SH-SY5Y (cell line): ENCODE results near the gene PTGR3.

Source experiments
- GATA2 ChIP-seq: IDR thresholded peaks from 2 replicates; pipeline ENCODE4 v1.6.1; 2011; ENCODE audit warnings: mild to moderate bottlenecking, low read depth, low read length
- GATA3 ChIP-seq: IDR thresholded peaks from 2 replicates; pipeline ENCODE4 v1.6.1; 2011; ENCODE audit warnings: low read depth, mild to moderate bottlenecking, low read length, moderate library complexity

The PTGR3 gene, protein sequence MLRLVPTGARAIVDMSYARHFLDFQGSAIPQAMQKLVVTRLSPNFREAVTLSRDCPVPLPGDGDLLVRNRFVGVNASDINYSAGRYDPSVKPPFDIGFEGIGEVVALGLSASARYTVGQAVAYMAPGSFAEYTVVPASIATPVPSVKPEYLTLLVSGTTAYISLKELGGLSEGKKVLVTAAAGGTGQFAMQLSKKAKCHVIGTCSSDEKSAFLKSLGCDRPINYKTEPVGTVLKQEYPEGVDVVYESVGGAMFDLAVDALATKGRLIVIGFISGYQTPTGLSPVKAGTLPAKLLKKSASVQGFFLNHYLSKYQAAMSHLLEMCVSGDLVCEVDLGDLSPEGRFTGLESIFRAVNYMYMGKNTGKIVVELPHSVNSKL

DNA sequence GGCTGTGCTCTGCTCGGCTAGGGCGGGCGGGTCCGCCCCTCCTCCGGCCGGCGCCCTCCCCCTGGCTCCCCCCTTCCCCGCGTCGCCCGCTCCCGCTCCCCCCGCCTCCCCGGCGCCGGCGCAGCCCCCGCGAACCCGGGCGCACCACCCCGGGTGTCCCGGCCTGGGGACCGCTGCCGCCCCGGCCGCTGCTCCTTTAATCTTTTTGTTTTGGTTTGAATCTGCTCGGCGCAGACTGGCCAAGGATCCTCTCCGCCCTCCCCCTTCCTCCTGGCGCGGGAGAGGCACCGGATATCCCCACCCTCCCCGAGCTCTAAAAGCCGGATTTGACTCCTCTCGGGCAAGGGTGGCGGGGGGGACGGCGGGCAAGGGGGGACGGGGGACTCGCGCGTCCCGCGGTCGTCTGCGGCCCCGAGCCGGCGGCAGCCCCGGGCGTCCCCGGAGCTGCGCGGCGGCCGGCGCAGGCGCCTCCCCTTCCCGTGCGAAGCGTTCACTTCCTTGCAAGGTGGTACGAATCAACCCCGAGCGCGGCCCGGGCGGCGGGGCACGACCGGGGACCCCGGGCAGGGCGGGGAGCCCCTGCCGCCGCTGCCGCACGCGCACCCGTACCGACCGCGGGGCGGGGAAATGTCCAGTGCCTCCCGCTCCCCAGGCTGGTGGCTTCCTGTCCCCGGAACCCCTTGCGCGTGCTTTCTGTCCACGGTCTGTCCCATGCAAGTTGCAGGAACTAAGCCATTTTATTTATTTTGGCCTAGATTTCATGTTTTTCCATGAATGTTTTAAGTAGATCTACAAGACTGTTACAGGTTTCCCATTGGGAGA, at the start of gene PTGR3:
TSS of gene PTGR3 (minus strand) at position 11 of the 822 bp plus-strand sequence. CDS start 81 bp downstream, outside the sequence.
- no peak for TF ChIP-seq GATA2

DNA sequence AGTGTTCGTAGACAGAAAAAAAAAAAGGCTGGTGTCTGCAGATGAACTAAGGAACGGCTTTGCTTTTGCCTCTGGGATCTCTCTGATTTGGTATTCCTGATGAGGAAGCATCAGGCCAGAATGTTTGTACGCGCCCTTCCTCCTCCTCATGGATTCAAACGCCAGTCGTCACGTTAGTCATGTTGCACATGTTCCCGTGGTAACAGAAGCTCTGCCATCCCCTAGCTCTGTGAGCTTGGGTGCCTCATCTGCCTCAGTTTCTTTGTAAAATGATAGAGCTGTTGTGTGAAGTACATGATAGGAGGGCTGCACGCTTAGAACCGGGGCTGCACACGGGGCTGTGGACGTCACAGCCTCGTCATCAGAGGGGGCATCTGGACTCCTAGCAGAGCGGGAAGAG, 48.7 kb upstream of the PTGR3 start:
- no peak for TF ChIP-seq GATA3
- no peak for TF ChIP-seq GATA2

DNA sequence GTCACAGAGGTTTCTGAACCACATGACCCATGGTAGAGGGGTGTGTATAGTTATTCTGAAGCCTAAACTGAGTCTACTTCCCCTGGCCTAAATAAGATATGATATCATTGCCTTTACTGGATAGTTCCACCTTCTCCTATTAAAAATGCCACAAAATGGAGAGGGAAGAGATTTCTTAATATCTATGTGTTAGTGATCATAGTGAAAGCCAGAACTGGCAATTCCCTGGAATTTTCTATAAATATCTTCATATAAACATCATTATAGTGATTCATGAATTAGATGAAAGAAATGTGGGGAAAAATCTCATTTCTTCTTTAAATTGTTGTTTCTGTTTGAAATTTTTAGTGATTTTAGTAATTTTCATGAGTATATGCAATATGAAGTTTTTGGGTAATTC, 47.4 kb upstream of the PTGR3 start:
- TF ChIP-seq GATA3 (no peak), GATA2 (no peak)

DNA sequence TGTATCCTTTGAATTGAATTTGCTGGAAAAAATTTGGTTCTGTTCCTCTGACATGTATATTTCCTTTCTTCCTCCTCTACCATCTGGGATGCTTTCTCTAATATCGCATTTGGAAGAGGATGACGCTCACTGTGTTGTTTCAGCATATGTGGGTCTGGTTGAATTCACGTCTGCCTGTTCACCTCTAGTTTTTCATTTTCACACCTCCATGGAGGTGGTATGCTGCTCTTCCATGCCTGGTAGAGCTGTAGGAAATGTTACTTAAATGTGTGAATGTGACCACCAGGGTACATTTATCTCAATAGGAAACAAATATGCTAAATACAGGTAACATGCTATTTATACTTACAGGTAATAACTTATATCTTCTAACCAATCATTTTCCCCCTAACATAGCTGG, 46.2 kb upstream of the PTGR3 start:
- TF ChIP-seq GATA3: no peak
- TF ChIP-seq GATA2: no peak

DNA sequence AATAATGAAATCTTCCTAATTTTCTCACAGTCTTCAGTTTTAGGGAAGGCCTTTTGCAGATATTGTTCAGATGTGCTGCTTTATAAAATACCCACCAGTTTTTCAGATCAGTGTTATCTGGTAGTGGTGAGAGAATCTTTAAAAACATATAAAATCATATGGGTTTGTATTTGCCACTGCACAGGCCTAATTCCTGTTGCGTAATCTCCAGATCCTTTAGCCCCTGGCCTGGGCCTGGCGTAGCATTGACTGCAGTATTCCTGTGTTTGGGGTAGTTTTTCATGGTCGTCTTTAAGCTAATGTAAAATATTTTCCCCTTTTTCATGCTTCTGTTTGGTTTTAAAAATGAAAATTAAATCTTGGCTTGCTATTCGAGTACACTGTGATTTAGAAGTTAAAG, 44.8 kb upstream of the PTGR3 start:
- TF ChIP-seq GATA2 (peak; percentile 33; the same call in 1 of the 2 replicates), GATA3 (no peak)

DNA sequence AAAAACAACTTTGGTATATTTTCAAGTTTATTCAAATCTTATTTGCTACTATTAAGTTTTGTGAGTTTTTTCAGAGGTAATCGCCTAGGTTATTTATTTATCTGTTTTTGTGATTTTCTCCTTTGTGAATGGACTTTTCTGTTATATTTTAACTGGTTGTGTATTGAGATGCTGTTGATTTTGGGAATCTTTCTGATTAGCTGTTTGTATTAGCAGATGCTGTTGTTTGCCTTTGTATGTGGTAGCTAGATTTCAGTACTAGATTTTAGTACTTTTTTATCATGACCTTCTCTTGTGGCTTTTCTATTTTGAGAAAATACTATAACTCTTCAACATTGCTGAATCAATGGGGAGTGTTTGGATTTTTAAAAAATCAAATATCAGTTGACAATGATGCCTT, 44.1 kb upstream of the PTGR3 start:
- TF ChIP-seq GATA2 (no peak), GATA3 (no peak)

DNA sequence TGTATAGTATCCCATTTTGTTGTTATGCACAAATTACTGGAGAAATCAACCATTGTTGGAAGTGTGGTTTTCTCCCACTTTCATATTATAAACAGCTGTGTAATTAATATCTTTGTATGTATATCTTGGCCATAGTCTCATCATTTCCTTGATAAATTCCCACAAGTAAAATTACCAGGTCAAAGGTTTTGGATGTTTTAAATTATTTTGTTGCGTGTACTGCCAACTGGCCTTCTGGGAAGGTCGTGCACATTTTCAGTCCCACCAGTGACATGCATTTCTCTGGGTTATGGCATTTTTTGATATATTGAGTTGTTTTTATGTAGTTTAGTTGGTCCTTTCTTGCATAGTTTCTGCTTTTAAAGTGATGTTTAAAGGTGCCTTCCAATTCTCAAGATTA, 43.2 kb upstream of the PTGR3 start:
- no peak for TF ChIP-seq GATA3
- TF ChIP-seq GATA2: no peak

DNA sequence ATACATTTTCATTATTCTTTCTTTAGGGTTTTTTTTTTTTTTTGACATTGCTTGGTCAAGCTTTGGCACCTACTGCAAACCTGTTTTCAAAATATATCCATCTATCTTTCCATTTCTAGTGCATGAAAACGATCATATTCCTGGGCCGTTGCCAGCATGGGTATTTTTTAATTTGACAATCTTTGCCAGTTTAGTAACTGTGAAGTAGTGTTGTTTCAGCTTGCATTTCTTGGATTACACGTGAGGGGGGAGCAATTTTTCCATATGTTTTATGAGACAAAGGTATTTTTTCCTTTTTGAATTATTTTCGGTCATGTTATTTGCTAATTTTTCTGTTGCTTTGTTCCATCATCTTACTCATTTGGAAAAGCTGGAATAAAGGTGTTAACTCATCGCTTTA, 42.5 kb upstream of the PTGR3 start:
- TF ChIP-seq GATA2 (no peak), GATA3 (no peak)

DNA sequence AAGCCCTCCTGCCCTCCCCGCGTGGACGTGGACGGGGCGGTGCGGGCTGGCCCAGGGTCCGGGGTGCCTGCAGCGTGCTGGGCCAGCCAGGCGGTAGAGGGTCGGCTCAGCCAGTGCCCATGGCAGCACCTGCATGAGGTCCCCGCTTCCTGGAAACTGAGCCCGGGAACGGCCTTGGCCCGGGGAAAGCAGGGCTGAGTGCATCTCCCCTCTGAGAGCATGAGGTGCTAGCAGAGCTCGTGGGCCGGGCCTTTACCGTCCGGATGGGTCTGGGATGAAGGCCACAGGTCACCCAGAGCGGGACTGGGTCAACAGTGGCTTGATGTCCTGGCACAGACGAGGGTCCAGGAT, 41.5 kb upstream of the PTGR3 start:
- TF ChIP-seq GATA3 (no peak), GATA2 (no peak)

DNA sequence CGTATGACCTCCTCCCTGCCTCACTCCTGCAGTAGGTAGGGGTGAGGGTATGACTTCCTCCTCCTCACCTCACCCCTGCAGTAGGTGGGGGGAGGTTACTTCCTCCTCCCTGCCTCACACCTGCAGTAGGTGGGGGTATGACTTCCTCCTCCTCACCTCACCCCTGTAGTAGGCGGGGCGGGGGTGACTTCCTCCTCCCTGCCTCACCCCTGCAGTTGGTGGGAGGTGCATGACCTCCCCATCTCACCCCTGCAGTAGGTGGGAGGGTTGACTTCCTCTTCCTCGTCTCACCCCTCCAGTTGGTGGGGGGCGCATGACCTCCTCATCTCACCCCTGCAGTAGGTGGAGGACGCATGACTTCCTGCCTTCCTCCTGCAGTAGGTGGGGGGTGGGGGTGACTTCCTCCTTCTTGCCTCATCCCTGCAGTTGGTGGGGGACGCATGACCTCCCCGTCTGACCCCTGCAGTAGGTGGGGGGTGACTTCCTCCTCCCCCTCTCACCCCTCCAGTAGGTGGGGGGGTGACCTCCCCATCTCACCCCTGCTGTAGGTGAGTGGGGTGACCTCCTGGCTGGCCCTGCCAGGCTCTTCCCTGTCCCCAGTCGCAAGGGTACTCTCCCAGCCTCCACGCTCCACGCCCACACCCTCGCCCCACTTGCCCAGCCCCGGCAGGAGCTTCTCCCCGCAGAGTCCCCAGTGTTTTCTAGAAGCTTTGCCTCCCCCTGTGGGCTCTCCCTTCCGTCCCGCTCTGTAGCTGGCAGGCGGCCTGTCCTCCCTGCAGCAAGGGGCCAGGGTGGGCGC, 40.9 kb upstream of the PTGR3 start:
- no peak for TF ChIP-seq GATA3
- TF ChIP-seq GATA2: no peak

DNA sequence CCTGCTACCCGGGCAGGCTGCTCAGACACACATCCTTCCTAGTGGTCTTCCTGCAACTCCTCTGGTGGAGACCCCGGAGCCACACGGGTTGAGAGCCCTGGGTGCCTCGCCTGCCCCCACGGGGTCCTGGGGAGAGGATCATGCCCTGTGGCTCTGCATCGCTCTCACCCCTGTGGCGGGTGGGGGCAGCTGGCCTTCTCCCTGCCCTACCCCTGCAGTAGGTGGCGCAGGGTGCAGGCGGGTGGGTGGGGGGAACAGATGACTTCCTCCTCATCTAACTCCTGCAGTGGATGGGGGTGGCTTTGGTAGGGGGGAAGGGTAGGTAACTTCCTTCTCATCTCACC, 40.2 kb upstream of the PTGR3 start:
- TF ChIP-seq GATA3: no peak
- no peak for TF ChIP-seq GATA2

DNA sequence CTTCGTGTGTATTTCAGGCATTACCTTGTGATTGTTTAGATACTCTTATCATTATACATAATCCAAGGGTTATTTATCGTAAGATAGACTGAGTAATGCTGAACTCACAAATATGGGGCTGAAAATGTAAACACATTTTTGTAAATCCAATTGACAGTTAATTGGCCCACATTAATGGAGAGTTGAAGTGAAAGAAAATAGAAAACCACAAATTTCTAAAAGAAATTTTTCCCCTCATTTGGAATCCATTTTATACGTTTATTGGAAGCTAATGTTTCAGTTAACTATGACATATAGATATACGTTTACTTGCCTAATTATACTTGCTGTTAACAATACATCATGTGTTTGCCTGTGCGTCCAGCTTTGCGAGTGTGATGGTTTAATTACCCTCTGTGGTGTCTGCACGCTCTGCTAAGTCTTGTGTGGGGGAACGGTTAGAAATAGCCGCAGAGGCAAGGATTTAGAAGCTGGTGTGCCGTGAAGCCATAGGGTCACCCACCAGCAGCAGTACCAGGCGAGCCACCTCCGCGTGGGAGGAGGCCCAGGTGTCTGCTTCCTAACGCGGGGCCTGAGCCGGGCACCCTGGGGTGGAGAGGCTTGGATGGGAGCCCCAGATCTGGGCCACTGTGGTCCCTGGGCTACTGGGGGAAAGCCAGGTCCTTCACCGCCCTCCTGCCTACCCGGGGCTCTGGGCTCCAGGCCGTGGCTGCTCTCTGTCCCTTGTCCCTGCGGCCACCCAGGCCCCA, 39.7 kb upstream of the PTGR3 start:
- TF ChIP-seq GATA3 (no peak), GATA2 (no peak)

DNA sequence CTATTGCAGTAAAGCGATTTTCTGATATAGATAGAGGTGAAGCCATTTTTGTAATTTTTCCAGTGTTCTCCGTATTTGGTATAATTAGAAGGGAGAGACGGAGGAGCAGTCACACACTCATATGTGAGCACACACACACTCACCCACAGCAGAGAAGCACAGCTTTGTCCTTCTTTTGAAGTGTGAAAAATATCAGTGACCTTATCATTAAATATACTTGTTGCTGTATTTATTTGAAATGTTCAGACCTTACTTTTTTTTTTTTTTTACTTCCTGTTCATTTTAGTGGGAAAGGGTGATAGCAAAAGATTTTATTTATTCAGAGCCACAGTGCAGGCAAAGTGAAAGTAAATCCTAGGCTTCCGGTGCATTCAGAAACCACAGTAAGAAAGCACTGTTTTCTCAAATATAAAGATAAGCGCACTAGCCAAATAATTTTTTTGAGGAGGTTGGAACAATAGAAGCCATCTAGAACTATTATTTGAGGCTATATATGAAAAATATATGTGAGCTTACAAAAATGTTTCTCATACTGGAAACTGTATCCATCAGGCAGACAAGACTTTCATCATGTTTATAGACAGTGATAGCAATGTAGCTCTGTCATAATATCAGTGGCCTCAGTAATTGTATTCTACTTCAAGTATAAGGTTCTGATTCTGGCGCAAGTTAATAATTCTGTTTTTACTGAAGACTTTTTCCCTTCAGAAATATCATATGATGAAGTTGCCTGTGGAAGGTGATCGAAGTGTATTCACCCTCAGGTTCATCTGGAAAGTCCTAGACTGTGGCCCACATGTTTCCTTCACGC, 38.9 kb upstream of the PTGR3 start:
- TF ChIP-seq GATA2 (no peak), GATA3 (no peak)
